GM21447 (cell line): Measurements from ENCODE around the gene PCSK6.
"Not testable (repeated sequence)": the region's sequence is repeated elsewhere in the genome, so short reads cannot be mapped to it uniquely, and the experiment has no call there.

ENCODE experiments used
- ATAC-seq: cut with Tn5 transposase; IDR thresholded peaks from one replicate; pipeline ENCODE4 v1.9.1; 2021; ENCODE audit not compliant: unreplicated experiment

The PCSK6 gene

DNA sequence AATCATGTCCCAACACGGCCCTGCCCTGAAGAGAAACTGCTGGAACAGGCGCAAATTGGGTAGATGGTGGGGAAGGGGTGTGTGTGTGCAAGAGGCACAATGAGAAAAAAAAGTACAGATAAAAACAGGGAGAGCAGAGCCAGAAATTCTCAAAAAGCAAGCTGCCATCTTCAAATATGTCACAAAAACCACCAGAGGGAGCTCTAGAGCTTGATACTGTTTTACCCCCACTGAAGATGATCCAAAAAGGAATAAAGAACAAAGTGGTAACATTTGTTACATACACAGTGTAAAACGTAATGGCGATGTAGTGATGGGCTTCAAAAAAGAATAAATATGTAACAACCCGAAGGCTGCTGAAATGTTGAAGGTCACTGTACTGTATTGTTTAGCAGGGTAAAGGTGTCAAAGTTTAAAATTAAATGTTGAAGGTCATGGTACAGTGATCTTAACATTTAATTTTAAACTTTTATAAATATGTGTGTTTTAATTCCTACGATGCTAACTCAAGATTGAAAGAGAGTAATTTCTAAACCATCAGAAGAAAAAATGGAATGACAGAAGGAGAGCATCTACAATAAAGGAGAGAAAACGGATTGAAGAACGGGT, 200.5 kb downstream of the PCSK6 start:
- ATAC-seq, result no peak

DNA sequence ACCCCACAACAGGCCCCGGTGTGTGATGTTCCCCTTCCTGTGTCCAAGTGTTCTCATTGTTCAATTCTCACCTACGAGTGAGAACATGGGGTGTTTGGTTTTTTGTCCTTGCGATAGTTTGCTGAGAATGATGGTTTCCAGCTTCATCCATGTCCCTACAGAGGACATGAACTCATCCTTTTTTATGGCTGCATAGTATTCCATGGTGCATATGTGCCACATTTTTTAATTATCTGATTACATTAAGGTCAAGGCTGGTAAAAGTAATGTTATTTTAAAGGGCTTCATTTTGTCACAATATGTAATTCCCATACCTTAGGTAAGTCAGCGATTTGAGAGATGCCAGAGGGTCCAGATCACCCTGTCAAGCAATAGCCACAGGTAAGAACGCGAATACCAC, 202.2 kb downstream of the PCSK6 start:
- ATAC-seq, result not testable (repeated sequence)

DNA sequence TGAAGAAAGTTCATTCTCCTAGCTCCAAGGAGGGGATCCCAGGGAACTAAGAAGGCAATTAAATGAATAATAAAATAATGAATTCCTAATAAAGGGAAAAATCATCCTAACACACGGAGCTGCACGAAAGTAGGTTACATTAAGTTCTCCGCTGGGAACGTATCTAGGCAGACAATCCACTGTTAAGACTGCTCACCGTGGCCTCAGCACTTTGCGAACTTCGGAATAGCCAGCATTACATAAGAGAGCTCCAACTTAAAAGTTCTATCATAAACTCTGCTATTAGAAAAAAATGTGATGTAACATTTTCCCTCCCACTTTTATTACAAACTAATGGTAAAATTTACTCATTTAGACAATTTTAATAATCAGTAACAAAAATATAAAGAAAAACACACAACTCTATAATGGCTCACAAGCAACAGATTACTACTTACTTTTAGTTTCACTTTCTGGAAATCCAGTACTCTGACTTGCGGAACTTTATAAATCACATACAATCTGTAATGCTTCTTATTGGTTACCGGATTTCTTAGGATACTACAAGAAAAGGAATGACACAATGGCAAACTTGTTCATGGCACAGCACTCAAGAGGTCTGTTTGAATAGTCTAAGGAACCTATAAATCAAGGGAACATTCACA, 202.9 kb downstream of the PCSK6 start:
- no peak for ATAC-seq

DNA sequence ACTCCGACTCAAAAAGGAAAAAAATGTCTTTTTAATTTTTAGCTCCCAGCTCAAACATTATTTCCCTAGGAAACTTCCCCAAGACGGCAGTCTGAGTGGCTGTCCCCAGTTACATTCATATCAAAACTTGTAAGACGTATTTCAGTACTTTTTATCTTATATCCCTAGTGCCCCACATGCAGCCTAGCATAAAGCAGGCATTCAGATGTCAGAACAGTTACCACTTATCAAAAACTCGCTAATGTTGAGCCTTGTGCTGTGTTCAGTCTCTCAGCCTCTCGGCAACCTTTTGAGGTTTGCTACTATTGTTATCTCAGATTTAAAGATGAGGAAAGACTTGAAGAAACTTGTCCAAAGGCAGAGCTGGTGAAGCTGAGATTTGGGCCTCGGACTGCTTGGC, 205.6 kb downstream of the PCSK6 start:
- ATAC-seq, result no peak

DNA sequence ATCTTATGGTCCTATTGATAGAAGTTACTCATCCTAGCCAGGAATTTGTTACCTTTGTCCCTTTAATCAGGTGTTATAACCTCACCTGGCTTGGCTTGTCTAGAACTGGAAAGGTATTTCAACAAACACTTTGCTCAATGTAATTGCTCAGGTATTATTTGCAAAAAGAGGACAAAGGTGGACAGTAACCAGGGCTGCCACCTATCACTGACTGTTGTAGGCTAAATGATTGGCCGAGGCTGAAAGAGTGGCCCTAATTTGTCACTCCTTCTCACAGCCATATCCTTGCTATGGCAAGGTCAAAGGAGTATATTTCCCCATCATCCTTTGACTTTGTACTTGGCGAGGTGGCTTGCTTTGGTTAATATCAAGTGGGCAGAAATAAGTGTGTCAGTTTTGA, 209.5 kb downstream of the PCSK6 start:
- ATAC-seq, result no peak

DNA sequence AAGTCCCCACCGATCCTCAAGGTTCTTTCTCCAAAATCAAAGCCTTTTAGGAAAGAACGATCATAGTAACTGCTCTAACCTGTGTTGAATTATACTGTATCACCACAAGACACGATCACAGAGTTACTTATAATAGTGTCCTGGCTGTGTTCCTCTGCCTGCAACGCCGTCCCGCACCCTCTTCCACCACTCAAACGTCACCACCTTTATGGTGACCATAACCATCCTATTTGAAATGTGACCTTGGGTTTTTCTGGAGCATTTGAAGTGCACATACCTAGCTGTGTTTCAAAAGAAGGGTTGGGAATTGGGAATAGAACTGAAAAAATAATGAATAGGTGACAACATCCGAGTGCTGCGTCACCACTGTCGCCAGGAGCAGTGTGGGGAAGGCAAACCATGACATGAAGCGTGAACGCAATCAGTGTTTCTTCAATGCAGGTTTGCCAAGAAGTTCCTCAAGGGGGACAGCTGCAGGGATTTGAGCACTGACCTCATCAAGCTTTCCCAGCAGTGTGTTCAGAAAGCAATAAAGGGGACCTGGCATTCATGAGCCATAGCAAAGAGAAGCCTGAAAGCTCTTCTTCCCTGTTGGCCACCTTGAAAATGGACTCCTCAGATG, 211.5 kb downstream of the PCSK6 start:
- no peak for ATAC-seq

DNA sequence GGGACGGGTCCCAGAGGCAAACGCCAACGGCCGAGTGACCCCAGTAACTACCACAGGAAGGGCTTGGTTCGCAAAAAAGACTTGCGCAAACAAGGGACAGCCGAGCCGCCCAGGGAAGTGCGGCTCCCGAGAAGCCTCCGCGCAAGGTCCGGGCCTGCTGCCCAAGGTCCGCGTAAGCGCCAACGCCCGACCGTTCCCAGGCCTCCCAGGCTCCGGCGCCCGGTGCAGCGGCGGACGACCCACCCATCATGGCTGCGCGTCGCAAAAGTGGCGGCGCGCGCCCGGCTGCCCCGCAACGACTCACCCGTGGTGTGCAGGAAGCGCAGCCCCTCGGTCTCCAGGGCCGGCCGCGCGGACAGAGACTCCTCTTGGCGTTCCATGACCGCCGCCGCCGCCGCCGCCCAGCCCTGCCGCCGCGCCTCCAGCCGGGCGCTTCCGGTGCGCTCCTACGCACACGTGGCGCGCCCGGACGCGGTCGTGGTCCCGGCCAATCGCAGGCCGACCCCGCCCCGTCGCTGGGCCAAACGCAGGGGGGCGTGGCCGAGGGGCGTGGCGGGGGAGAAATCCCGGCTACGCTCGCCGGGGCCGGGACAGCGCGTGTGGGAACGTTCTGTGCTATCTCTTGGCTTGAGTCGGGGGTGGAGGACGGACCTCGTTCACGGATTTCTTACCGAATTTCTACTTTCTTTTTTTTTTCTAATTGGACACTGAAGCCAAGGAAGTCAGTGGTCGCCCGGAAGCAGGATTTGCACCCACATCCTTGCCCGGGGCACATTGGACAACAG, 212.3 kb downstream of the PCSK6 start, which contains the start of gene SELENOS:
SELENOS (minus strand) TSS at position 448 of the 785 bp plus-strand sequence; CDS start at position 380, 68 bp downstream.
- peak; percentile 79 for ATAC-seq

DNA sequence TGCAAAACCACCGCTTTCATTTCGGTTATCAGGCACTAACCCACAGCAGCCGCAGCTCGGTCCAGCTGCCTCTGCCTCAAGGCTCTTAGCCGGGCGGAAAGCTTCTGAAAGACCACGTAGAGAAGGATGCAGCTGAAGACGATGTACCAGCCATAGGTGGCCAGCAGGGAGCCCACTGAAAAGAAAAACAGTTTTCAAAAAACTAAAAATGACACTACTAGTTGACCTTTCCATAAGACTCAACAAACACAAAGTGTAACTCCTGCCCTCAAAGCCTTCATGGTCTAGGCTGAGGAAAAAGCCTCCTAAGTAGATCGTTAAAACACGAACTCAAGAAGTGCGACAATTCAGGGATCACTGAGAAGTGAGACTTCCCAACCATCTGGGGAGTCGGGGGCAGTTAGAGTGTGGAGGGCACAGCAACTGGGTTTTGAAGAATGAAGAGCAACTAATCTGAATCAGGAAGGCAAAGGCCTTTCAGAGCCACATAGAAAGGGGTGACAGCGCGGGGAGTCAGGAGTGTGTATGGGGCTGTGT, 212.9 kb downstream of the PCSK6 start:
- ATAC-seq, result peak; percentile 28

DNA sequence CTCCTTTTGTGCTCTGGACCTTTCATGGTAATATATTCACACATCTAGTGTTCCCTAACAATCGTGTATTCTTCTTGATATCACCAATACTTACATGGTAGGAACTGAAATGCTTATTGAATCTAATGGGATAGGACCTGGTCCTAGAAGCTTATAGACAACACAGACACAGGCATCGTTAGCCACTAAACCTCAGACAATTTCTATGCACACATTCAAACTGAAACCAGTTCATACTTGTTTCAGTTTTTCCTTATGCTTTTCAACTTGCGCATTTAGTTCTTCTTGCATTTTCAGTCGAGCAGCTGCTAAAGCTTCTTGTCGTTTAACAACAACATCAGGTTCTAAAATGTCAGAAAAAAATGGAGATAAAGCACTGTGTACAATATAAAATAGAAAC, 214.5 kb downstream of the PCSK6 start:
- peak; percentile 36 for ATAC-seq

DNA sequence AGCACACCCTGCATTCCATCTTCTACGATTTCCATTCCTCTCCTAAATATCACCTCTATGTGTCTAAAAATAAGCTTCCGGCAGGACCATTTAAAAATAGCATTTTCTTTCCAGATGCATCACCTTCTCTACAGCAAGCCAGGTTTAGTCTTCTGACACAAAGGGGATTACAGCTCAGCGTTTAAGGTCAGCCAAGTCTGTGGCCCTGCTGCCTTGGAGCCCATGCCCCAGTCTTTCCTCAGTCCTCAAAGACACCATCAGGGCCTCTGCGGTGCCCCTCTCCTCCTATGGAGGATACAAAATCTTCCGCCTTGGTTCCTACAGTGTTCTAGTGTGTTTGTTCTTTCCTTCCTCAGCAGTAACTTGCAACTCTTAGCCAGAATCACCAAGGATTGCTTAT, 216.0 kb downstream of the PCSK6 start:
- no peak for ATAC-seq

DNA sequence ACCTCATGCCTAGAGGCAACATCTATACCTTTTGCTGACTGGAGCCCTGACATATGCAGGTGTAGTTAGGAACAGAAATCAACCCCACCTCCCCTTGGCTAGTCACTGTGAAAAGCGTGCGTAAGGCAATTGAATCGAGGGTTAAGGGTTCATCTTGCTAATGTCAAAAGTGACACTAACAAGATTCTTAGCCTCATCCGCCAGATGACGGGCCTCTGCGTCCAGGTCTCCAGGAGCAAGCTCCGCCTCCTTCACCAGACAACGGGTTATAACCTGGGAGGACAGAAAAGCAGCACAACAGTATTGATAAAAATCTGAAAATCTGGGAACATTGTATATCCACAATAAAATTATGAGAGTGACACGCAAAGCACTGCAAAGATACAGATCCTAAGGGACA, 216.9 kb downstream of the PCSK6 start:
- no peak for ATAC-seq

DNA sequence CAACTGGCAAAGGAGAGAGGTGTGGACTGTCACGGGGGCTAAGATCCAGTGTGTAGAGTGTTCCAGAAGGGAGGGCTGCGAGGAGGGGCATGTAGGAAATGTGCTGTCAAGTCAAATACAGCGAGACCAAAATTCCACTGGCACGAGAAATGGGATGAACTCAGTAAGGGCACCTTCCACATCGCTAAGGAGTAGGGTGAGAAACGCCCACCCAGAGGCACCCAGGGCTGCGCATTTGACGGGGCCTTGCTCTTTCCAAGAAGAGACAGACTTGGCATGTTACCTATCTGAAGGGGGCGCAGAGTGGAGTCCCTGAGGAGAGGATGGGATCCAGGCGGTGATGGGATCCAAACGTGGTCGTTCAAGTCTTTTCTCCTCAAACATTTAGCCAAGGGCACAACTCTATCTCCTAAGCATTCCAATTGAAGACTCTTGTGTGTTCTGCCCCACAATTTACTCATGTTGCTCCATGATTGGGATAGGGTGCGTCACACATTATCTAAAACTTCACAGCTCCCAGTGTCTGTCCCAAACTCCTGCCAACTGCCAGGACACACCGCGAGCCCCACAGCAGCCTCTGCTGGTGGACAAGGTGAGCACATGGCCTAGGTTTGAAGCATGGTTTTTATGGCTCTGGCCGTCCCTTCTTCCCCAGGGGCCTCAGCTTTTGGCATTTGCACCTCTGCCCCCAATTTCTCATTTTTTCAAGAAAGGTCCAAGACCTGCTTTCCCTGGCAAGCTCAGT, 219.9 kb downstream of the PCSK6 start:
- no peak for ATAC-seq

DNA sequence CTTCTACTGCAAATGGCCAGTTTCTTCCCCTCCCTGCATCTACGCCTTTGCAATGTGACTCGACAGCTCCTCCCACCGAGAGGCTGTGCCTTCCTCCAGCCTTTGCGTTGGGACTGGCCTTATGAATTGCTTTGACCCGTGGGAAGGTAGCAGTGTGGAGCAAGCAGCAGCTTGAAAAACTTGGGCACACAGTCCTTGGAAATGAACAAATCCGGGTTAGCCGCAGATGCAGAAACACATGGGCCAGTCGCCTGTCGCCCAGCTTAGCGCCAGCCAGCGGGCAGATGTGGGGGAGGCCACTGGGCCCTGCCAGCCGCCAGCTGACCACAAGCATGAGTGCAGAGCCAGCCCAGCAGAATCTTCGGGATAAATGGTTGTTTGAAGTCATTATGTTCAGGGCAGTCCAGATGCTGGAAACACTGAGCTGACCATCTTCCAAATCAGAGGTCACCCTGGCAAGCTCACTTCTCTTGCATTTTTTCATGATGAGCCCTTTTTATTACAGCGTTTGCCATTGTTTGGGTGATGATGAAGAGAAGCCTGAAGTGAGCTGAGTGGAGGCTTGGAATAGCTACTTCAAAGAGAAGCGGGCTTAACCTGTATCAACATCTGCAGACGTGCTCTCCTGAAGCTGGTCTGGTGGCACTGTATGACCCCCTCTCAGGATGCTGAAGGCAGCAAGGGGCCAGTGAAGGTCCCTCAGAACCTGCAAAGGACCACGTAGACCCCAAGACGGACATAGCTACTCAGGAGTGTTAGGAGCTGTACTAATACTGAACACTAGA, 222.0 kb downstream of the PCSK6 start:
- ATAC-seq, result no peak

DNA sequence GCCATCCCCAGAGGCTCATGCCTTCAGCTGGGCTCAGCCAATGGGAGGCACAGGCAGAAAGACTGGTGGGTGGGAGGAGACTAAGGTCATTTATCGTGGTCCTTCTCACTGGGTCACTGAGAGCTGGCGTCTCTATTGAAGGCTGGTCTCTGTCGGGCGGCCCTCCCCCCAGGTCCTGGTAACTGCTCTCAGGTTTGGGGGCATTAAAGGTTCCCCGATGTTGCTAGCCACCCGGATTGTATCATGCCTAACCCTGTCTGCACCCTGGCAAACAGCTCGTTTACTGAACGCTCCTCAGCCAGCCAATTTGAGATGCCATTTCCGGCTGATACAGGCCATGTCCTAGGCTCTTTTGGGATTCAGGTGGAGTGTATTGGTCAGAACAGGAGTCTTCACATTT, 222.7 kb downstream of the PCSK6 start:
- ATAC-seq, result no peak

DNA sequence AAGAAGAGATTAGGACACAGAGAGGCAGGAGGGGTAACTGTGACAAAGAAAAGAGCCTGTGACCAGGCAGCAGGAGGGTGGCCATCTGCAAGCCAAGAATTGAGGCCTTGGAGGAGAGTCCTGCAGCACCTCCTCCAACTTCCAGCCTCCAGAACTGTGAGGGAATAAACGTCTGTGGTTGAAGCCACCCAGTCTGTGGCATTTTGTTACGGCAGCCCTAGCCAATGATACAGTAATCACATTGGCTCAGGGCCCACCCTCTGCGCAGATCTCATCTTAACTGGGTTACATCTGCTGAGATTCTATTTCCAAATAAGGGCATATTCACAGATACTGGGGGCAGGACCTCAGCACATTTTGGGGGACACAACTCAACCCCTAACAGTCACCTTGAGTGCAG, 223.5 kb downstream of the PCSK6 start:
- no peak for ATAC-seq

DNA sequence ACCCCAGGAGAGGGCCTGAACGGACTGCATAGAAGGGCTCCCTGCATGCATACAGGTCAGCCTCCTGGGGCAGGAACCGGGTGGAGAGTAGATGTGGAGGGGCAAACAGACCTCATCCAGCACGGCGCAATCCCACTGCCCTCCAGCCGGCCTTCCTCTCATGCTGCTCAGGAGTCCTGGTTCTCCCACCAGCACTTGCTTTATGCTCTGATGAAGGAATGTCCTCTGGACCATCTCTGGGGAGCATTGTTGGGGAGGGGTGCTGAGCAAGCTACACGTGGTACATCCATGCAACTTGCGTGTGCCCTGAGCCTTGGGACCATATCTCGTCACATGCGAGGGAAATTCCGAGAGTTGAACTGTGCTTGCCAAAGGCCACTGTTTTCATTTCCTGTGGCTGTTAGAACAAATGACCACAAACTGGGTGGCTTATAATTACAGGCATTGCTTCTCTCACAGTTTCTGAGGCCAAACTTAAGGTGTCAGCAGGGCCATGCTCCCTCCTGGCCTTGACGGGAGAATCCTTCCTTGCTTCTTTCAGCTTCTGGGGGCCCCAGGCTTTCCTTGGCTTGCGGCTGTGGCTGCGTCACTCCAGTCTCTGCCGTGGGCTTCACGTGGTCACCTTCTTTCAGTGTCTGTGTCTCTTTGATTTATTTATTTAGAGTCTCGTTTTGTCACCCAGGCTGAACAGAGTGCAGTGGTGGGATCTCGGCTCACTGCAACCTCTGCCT, 224.4 kb downstream of the PCSK6 start:
- peak; percentile 35 for ATAC-seq

DNA sequence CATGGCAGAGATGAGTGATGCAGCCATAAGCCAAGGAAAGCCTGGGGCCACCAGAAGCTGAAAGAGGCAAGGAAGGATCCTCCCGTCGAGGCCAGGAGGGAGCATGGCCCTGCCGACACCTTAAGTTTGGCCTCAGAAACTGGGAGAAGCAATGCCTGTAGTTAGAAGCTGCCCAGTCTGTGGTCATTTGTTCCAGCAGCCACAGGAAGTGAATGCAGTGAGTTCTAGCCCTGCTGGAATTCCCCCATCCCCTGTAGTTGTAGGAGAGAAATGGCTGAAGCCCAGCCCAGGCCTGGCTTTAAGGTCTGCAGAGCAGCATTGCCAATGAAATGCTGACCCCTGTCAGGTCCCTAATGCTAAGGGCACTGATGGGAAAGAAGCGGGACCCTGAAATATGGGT, 225.5 kb downstream of the PCSK6 start:
- no peak for ATAC-seq

DNA sequence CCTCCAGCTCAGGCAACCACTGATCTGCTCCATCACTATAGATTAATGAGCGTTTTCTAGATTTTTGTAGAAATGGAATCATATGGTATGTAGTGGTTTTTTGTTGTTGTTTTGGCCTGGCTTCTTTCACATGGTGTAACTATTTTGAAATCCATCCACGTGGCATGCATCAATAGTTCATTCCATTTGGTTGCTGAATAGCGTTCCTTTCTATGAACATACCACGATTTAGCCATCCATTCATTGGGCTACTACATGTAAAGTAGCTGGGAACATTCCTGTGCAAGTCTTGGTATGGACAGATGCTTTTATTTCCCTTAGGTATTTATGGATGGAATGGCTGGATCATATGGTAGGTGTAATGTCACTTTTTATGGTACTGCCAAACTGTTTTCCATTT, 227.0 kb downstream of the PCSK6 start:
- ATAC-seq, result no peak
